GM20000 (cell line): ENCODE data around the gene PKP4.
"Not testable (repeated sequence)": the region's sequence is repeated elsewhere in the genome, so short reads cannot be mapped to it uniquely, and the experiment has no call there.

Source experiments
- DNase-seq: peaks from one replicate; pipeline ENCODE4 v3.0.0; 2012; ENCODE audit warnings: low spot score
- CTCF ChIP-seq: IDR thresholded peaks from 2 replicates; pipeline ENCODE4 v1.5.1; 2012; ENCODE audit warnings: mild to moderate bottlenecking, control low read depth; ENCODE audit errors: extremely low read depth, missing control alignments

The PKP4 gene

DNA sequence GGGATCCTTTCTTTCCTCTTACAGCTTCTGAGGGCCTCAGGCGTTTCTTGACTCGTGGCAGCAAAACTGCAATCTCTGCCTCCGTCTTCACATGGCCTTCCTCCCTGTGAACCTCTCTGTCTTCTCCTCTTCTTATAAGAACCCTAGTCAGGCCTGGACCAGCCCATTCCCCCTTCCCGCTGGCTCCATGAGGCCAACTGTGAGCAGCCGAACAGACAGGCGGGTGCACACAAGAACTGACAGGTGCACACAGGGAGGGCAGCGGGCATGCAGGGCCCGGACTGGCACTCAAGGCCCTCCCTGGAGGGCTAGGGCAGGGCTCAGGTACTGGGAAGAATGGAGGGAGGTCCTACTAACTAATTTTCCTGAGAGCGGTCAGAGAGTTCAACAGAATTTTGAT, 246.0 kb downstream of the PKP4 start:
- TF ChIP-seq CTCF, result no peak
- no peak for DNase-seq

- not testable (repeated sequence) for DNase-seq
These were observed 248.1 kb downstream of the PKP4 start for GRCh38 chr2:158704724-158705465.

- TF ChIP-seq CTCF, result no peak
- no peak for DNase-seq
These were observed 256.2 kb downstream of the PKP4 start for GRCh38 chr2:158712791-158713522.

GRCh38 chr2:158713523-158714138, 256.9 kb downstream of the PKP4 start:
- TF ChIP-seq CTCF, result no peak
- no peak for DNase-seq

- TF ChIP-seq CTCF, result no peak
- no peak for DNase-seq
These were observed 257.7 kb downstream of the PKP4 start for GRCh38 chr2:158714420-158714819.

- DNase-seq, result no peak
- no peak for TF ChIP-seq CTCF
These were observed 258.6 kb downstream of the PKP4 start for GRCh38 chr2:158715357-158715756.

DNA sequence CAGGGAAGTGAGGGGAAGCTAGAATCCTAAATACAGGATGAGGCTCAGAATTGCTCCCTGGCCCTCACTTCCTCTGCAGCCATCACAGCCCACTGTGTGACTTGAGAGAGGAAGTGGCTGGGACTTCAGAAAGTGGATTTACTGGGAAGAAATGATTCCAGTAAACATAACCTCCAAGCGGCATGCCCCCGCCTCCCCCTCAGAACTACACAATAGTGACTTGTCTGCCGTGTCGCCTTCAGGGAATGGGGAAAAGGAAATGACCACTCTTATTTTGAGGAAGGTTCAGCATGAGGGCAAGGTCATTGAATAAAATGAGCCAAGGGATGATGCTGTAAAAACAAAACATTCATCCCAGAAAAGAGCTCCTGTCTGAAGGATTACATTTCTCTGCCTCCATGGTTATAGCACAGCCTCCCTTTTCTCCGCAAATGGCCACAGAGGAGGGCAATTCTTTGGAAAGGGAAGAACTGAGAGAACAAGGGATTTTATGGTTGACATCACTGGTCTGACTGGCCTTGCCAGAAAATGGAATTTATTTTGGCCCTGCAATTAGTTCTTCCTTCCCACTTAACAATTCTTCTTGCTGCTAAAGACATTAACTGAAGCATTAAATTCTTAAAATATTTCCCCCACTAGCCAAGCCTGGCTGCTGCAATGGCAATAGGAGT, 259.5 kb downstream of the PKP4 start:
- DNase-seq, result no peak
- no peak for TF ChIP-seq CTCF
